GM12865 (cell line): ENCODE data around the gene MCM3AP.

Experiments
- DNase-seq: peaks from one replicate; pipeline ENCODE4 v3.0.0; 2010; ENCODE audit warnings: low read depth
- H3K4me3 ChIP-seq: 2 replicates; pipeline ENCODE4 v1.5.1; 2011; ENCODE audit warnings: mild to moderate bottlenecking, low read depth, low read length, control low read depth
- TF ChIP-seq, protein P1 (sequence below): IDR thresholded peaks from 2 replicates; pipeline ENCODE4 v1.5.1; 2011; ENCODE audit warnings: low read length, control low read depth, low read depth, inconsistent platforms; ENCODE audit not compliant: insufficient read depth; ENCODE audit errors: missing control alignments

MCM3AP gene

GRCh38 chr21:46193829-46194373 lies 91.5 kb downstream of the MCM3AP start:
- no peak overlapping the region for H3K4me3 ChIP-seq
- peak; percentile 0 for DNase-seq
- TF ChIP-seq, protein P1, sequence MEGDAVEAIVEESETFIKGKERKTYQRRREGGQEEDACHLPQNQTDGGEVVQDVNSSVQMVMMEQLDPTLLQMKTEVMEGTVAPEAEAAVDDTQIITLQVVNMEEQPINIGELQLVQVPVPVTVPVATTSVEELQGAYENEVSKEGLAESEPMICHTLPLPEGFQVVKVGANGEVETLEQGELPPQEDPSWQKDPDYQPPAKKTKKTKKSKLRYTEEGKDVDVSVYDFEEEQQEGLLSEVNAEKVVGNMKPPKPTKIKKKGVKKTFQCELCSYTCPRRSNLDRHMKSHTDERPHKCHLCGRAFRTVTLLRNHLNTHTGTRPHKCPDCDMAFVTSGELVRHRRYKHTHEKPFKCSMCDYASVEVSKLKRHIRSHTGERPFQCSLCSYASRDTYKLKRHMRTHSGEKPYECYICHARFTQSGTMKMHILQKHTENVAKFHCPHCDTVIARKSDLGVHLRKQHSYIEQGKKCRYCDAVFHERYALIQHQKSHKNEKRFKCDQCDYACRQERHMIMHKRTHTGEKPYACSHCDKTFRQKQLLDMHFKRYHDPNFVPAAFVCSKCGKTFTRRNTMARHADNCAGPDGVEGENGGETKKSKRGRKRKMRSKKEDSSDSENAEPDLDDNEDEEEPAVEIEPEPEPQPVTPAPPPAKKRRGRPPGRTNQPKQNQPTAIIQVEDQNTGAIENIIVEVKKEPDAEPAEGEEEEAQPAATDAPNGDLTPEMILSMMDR = no peak

DNA sequence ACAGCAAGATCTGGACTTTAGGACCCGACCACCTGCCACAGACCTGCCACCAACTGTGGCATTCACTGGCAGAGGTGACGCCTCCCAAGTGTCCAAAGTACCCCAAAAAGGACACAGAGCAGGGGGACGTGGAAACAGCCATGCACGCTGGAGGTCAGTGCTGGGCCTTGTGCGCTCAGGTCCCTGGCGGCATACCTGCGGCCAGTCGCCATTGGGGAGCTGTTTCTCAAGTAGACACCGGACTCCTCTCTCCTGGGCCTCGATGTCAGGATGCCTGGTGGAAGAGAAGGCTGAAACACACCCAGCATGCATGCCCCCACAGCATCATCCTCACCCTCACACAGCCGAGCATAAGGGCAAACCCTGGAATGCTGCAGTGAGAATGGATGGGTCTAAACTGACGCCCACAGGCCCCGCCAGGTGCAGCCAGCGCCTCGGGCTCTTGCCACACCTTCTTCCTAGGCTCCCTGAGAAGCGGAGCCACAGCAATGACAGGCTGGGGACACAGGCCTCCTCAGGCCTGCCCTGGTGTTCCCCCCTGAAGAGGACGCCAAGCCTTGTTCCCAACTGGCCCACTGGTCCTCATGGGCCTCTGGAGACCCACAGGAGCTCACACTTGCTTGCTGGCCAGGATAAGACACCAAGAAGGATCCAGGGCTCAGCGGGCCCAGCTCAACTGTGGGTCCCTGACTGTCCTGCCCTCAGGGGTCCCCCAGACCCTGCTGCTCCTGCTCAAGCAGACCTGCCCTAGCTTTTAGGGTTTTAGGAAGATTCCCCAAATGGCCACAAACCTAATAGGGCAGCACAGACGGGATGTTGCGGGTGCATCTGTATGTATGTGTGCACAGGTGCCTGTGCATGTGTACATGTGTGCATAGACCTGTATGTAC lies 93.5 kb downstream of the MCM3AP start:
- no peak for DNase-seq
- TF ChIP-seq, protein P1 = no peak

GRCh38 chr21:46191257-46191685 lies 94.1 kb downstream of the MCM3AP start:
- TF ChIP-seq, protein P1 = no peak
- no peak for DNase-seq
- H3K4me3 ChIP-seq = no peak overlapping the region

More for the DNA sequence above, 93.5 kb downstream of the MCM3AP start:
- no peak overlapping the region for H3K4me3 ChIP-seq

DNA sequence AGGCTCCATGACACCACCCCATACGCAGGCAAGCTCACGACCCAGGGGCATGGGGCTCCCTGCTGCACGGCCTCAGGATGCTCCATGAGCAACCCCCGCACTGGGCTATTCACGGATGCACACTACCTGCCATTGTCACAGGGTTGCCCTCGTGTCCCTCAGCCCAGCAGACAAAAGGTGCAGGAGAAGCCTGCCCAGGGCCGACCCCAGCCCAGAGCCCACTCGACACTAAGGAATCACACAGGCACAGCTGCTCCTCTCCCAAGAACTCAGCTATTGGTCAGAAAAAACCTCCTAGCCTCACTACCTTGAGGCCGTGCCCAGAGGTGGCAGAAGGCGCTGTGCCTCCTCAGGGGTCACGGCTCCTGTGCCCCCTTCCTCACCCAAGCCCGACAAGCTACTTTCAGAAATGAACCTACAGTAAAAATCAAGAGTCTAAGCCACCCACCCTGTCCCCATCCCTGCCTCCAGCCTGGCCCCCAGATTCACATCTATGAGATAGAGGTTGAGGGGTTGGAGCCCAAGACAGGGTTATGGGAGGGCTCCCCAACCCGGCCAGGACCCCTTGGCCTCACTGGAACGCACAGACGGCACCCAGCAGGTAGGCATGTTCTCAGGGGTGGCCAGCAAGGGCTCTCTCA lies 94.8 kb downstream of the MCM3AP start:
- DNase-seq = no peak
- no peak overlapping the region for H3K4me3 ChIP-seq
- TF ChIP-seq, protein P1 = no peak

- TF ChIP-seq, protein P1 = no peak
- no peak overlapping the region for H3K4me3 ChIP-seq
- DNase-seq = no peak
Measured at GRCh38 chr21:46189959-46190490, 95.4 kb downstream of the MCM3AP start.

- TF ChIP-seq, protein P1 = no peak
- no peak overlapping the region for H3K4me3 ChIP-seq
- no peak for DNase-seq
Measured at GRCh38 chr21:46189213-46189958, 96.0 kb downstream of the MCM3AP start.
